GM12878 (cell line): Measurements from ENCODE around the gene BIRC5. TPM values are rescaled to one million over a fixed set of nuclear protein-coding genes. Genes with fewer than 3 reads are reported as not detected.

Source experiments
- ATAC-seq: fragments of 200-7000 bp; cut with Tn5 transposase; 3 replicates; pipeline ENCODE4 v1.9.1; 2020; ENCODE audit warnings: mild to moderate bottlenecking, moderate library complexity
- BruUV-seq: library from RNA; stranded (reverse); fragments of 400-500 nt; replicated peaks from 2 replicates; lab custom pipeline; 2021; lab: Mats Ljungman, UMichigan
- CTCF ChIA-PET: fragments of 300-600 bp; sonication (Branson Sonifier 250); formaldehyde crosslinking; extraction: SDS; loops from one replicate; lab custom pipeline; 2021; ENCODE audit warnings: inconsistent platforms; lab: Yijun Ruan, JAX
- POLR2A ChIA-PET: fragments of 350-600 bp; formaldehyde crosslinking; extraction: SDS; loops from one replicate; lab custom pipeline; 2021; ENCODE audit warnings: inconsistent platforms; lab: Charles Lee
- RAD21 ChIA-PET: fragments of 300-600 bp; sonication (Branson Sonifier 250); formaldehyde crosslinking; loops from one replicate; lab custom pipeline; 2023; ENCODE audit warnings: antibody characterized with exemption; ENCODE audit not compliant: unreplicated experiment; lab: Charles Lee
- SMC1A ChIA-PET: fragments of 300-600 bp; sonication (Branson Sonifier 250); formaldehyde crosslinking; loops from one replicate; lab custom pipeline; 2023; ENCODE audit not compliant: unreplicated experiment, uncharacterized antibody; lab: Charles Lee
- DNase-seq: peaks from one replicate; pipeline ENCODE4 v3.0.0-alpha.2; 2011; ENCODE audit warnings: low read depth, low spot score
- FAIRE-seq: peaks from 3 replicates; lab custom pipeline; 2011; peaks lifted over from hg19 to GRCh38; lab: Jason Lieb, UNC
- H2AFZ ChIP-seq: 2 replicates; pipeline ENCODE4 v1.6.0; 2011; ENCODE audit warnings: low read depth, low read length, control low read depth; ENCODE audit not compliant: control insufficient read depth
- H3K27ac ChIP-seq: 2 replicates; pipeline ENCODE4 v1.5.1; 2011; ENCODE audit warnings: control low read depth; ENCODE audit not compliant: control insufficient read depth, insufficient read depth
- H3K27me3 ChIP-seq, 2 experiments: replicated peaks in 1 of 2; 2 replicates each; pipeline versions ENCODE4 v1.6.0 to v1.6.1; 2011; ENCODE audit warnings: low read length in 1 of 2; ENCODE audit not compliant: control insufficient read depth in 2 of 2, insufficient read depth in 2 of 2
- H3K36me3 ChIP-seq, 2 experiments: 2 replicates each; pipeline ENCODE4 v1.5.1; 2011; ENCODE audit warnings: low read length in 1 of 2; ENCODE audit not compliant: control insufficient read depth in 2 of 2, insufficient read depth in 2 of 2
- H3K4me1 ChIP-seq: 2 replicates; pipeline ENCODE4 v1.6.1; 2011; ENCODE audit warnings: mild to moderate bottlenecking, low read length, moderate library complexity, mixed read lengths; ENCODE audit not compliant: control insufficient read depth, insufficient read depth
- H3K4me2 ChIP-seq: 2 replicates; pipeline ENCODE4 v1.6.0; 2011; ENCODE audit warnings: control low read depth; ENCODE audit not compliant: control insufficient read depth, insufficient read depth
- H3K4me3 ChIP-seq: fragments of 200-600 bp; sonication (generic); 2 replicates; pipeline ENCODE4 v1.5.1; 2016
- H3K79me2 ChIP-seq: 2 replicates; pipeline ENCODE4 v1.6.0; 2011; ENCODE audit warnings: low read length; ENCODE audit not compliant: control insufficient read depth, insufficient read depth
- H3K9ac ChIP-seq: 2 replicates; pipeline ENCODE4 v1.8.0; 2011; ENCODE audit warnings: low read length, control low read depth, mixed read lengths; ENCODE audit not compliant: control insufficient read depth, insufficient read depth
- H3K9me3 ChIP-seq: replicated peaks from 3 replicates; pipeline ENCODE4 v1.5.1; 2011; ENCODE audit warnings: mild to moderate bottlenecking, low read length; ENCODE audit not compliant: control insufficient read depth, insufficient read depth
- H4K20me1 ChIP-seq: 2 replicates; pipeline ENCODE4 v1.6.0; 2011; ENCODE audit not compliant: control insufficient read depth, insufficient read depth
- BACH1 ChIP-seq: fragments of 450-650 bp; IDR thresholded peaks from 2 replicates; pipeline ENCODE4 v1.6.1; 2017; ENCODE audit warnings: mild to moderate bottlenecking, borderline replicate concordance
- CHD2 ChIP-seq: IDR thresholded peaks from 2 replicates; pipeline ENCODE4 v1.6.1; 2011; ENCODE audit warnings: low read depth, low read length, improper control_type of control experiment, borderline replicate concordance
- CREM ChIP-seq: IDR thresholded peaks from 2 replicates; pipeline ENCODE4 v1.6.1; 2014; ENCODE audit warnings: antibody characterized with exemption, low read depth
- DPF2 ChIP-seq: fragments of 450-650 bp; IDR thresholded peaks from 2 replicates; pipeline ENCODE4 v1.6.1; 2017; ENCODE audit warnings: mild to moderate bottlenecking
- ELK1 ChIP-seq: IDR thresholded peaks from 2 replicates; pipeline ENCODE4 v1.6.1; 2012; ENCODE audit warnings: low read depth, low read length, improper control_type of control experiment
- HCFC1 ChIP-seq: fragments of 150-350 bp; IDR thresholded peaks from 2 replicates; pipeline ENCODE4 v1.6.1; 2014; ENCODE audit warnings: low read length
- IKZF1 ChIP-seq: fragments of 450-650 bp; conservative IDR thresholded peaks from 2 replicates; pipeline ENCODE4 v1.6.1; 2017; ENCODE audit warnings: antibody characterized with exemption, mild to moderate bottlenecking
- MEF2A ChIP-seq: IDR thresholded peaks from 2 replicates; pipeline ENCODE4 v1.6.1; 2011; ENCODE audit warnings: low read depth, mild to moderate bottlenecking, low read length, moderate library complexity; ENCODE audit not compliant: insufficient read depth
- NBN ChIP-seq: fragments of 450-650 bp; IDR thresholded peaks from 2 replicates; pipeline ENCODE4 v1.6.1; 2016
- NFIC ChIP-seq: IDR thresholded peaks from 2 replicates; pipeline ENCODE4 v1.6.1; 2012; ENCODE audit warnings: low read depth, mild to moderate bottlenecking, inconsistent platforms, low read length, moderate library complexity
- NR2C1 ChIP-seq: fragments of 450-650 bp; IDR thresholded peaks from 2 replicates; pipeline ENCODE4 v1.6.1; 2017; ENCODE audit warnings: antibody characterized with exemption, mild to moderate bottlenecking, moderate library complexity
- POLR2A ChIP-seq: IDR thresholded peaks from 2 replicates; pipeline ENCODE4 v1.6.1; 2011; ENCODE audit warnings: low read depth, mild to moderate bottlenecking, low read length
- POLR2AphosphoS2 ChIP-seq: IDR thresholded peaks from 2 replicates; pipeline ENCODE4 v1.6.1; 2011; ENCODE audit warnings: low read depth, mild to moderate bottlenecking, low read length, improper control_type of control experiment, moderate library complexity
- TARDBP ChIP-seq: IDR thresholded peaks from 2 replicates; pipeline ENCODE4 v1.6.1; 2016; ENCODE audit warnings: borderline replicate concordance
- TCF12 ChIP-seq: IDR thresholded peaks from 2 replicates; pipeline ENCODE4 v1.6.1; 2011; ENCODE audit warnings: low read depth, mild to moderate bottlenecking, low read length
- ZSCAN29 ChIP-seq: fragments of 450-650 bp; IDR thresholded peaks from 2 replicates; pipeline ENCODE4 v1.6.1; 2017; ENCODE audit warnings: mild to moderate bottlenecking, moderate library complexity
- ZZZ3 ChIP-seq: IDR thresholded peaks from 2 replicates; pipeline ENCODE4 v1.6.1; 2011; ENCODE audit warnings: low read depth; ENCODE audit not compliant: control insufficient read depth, insufficient read length
- WGBS: methylation state at CpG from one replicate; pipeline ENCODE4 v1.1.6; 2016; ENCODE audit warnings: low lambda C conversion rate; ENCODE audit not compliant: insufficient replicate concordance, insufficient coverage; ENCODE audit errors: missing lambda C conversion rate; 5-methylcytosine and 5-hydroxymethylcytosine counted together
- in situ Hi-C: fragments of 300-500 bp; cut with MboI; formaldehyde crosslinking; loops from 9 replicates; pipeline ENCODE4 v1.14.3; 2018; ENCODE audit warnings: mixed read lengths
- intact Hi-C: fragments of 100-400 bp; cut with micrococcal nuclease; formaldehyde crosslinking; loops from one replicate; pipeline ENCODE4 v1.14.2; 2022; ENCODE audit not compliant: unreplicated experiment
- polyA plus RNA-seq, 11 experiments: library from polyadenylated mRNA; depleted of rRNA in 4 of 11; unstranded in 6 of 11; stranded (reverse) in 5 of 11; fragments of >200 nt; fragmentation: Nextera tagmentation in 4 of 11; fragmentation: Illumina TruSeq in 1 of 11; extraction: Ambion mirVana in 4 of 11; extraction: Trizol in 1 of 11; gene quantifications; 1 replicate in 1 of 11; 2 replicates in 10 of 11; pipeline versions ENCODE4 v1.2.1 to v1.2.3, GENCODE V29; 2011 to 2016; ENCODE audit warnings: inconsistent platforms in 2 of 11, missing spikeins in 2 of 11, low read depth in 1 of 11
- total RNA-seq, 4 experiments: library from RNA; depleted of rRNA in 3 of 4; stranded (reverse); fragments of >200 nt in 3 of 4; fragmentation: Illumina TruSeq in 1 of 4; extraction: Trizol in 1 of 4; gene quantifications; 2 replicates each; pipeline versions ENCODE4 v1.2.1 to v1.2.3, GENCODE V29; 2013 to 2021
- TF ChIP-seq, protein P1 (sequence below): IDR thresholded peaks from 2 replicates; pipeline ENCODE4 v1.6.1; 2012; ENCODE audit warnings: low read depth, low read length, improper control_type of control experiment
- TF ChIP-seq, protein P2 (sequence below): IDR thresholded peaks from 2 replicates; pipeline ENCODE4 v1.6.1; 2011; ENCODE audit warnings: mild to moderate bottlenecking, low read depth, low read length, moderate library complexity; ENCODE audit not compliant: insufficient replicate concordance
- TF ChIP-seq, protein P3 (sequence below): IDR thresholded peaks from 2 replicates; pipeline ENCODE4 v1.6.1; 2012; ENCODE audit warnings: low read length, inconsistent platforms

The BIRC5 gene
- total and polyA plus RNA-seq, 10 of the 15 experiments (the other 5 are each of a cell fraction or from before 2014, with no cell fraction given): 41.0 to 175 (median 90.8) TPM

DNA sequence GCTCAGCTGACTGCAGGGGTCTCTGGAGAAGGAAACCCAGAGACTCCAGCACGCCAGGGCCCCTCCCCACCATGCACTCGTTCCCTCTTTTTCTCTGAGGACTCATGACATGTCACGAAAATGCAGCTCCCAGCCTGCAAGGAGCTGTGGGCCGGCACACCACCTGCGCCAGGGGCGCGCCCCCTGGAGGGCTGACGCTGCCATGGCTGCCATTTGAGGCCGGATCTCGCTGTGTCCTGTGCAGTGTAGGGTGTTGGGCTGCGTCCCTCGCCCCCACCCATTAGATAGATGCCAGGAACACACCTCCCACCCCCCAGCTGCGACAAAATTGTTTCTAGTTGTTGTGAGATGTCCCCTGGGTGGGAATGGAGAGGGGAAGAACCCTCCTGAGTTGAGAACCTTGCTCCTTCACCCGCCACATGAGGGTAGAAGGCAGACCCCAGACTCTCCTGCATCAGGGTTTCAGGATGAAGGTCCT lies 37.5 kb upstream of the BIRC5 start:
- H3K27me3 ChIP-seq: no peaks in the 10 kb centered on the region
- H3K4me2 ChIP-seq: no peak overlapping the region; the same call in 1 of the 2 replicates
- in situ Hi-C loops: loop anchor here (5.0 kb wide), 1 partner anchor 64 kb away; no protein-coding TSS in a partner anchor
- no peak overlapping the region for H3K9ac ChIP-seq
- RAD21 ChIA-PET: interaction anchor here (0.6 to 8.6 kb wide), 22 partner anchors 10 to 168 kb away, joined by 3 to 83 read pairs (median 5); partner anchors contain the start of genes AFMID, TK1 and TMC8
- no peaks in the 10 kb centered on the region; the same call in 1 of the 2 replicates for H4K20me1 ChIP-seq
- SMC1A ChIA-PET: interaction anchor here (0.7 to 7.4 kb wide), 15 partner anchors 9 to 92 kb away, joined by 3 to 51 read pairs (median 7); no protein-coding TSS in a partner anchor
- DNase-seq (no peak), FAIRE-seq (no peak), ATAC-seq (peak; percentile 68)
- H3K4me1 ChIP-seq: peaks cover 59% of the 10 kb centered on the region
- no peak overlapping the region for H2AFZ ChIP-seq
- H3K79me2 ChIP-seq: peaks cover 22% of the 10 kb centered on the region
- BruUV-seq: no TSS peak
- POLR2A ChIA-PET: interaction anchor here (0.5 to 8.7 kb wide), 12 partner anchors 11 to 67 kb away, joined by 3 to 85 read pairs (median 4); partner anchors contain the start of genes AFMID, C17orf99, TK1 and TMC6
- H3K9me3 ChIP-seq: no peaks in the 10 kb centered on the region
- H3K36me3 ChIP-seq: peaks cover 8 to 28% of the 10 kb centered on the region in 2 experiments; a peak in 3 of 4 replicates
- H3K4me3 ChIP-seq: no peak overlapping the region
- intact Hi-C loops: loop anchor here (1.0 kb wide), 2 partner anchors 63 to 91 kb away; no protein-coding TSS in a partner anchor
- H3K27ac ChIP-seq: no peak overlapping the region
- 20% methylated on average over 14 of the region's 14 CpGs for WGBS
- CTCF ChIA-PET: interaction anchor here (0.5 to 9.0 kb wide), 29 partner anchors 9 to 489 kb away, joined by 3 to 132 read pairs (median 6); partner anchors contain the start of genes AFMID, BIRC5, TK1 and TMC6
- TF ChIP-seq ZZZ3: no peak
- TF ChIP-seq, protein P1, sequence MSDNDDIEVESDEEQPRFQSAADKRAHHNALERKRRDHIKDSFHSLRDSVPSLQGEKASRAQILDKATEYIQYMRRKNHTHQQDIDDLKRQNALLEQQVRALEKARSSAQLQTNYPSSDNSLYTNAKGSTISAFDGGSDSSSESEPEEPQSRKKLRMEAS: 0 out of 2 replicates have a peak, but pooled peaks have one; percentile 35
- no peak for TF ChIP-seq TARDBP
- TF ChIP-seq HCFC1: 0 out of 2 replicates have a peak, but pooled peaks have one; percentile 15
- TF ChIP-seq MEF2A: 0 out of 2 replicates have a peak, but pooled peaks have one; percentile 18
- TF ChIP-seq NFIC: no peak
- peak; percentile 91 for TF ChIP-seq TCF12
- TF ChIP-seq ELK1: 0 out of 2 replicates have a peak, but pooled peaks have one; percentile 25
- TF ChIP-seq CREM: 0 out of 2 replicates have a peak, but pooled peaks have one; percentile 30
- TF ChIP-seq, protein P2, sequence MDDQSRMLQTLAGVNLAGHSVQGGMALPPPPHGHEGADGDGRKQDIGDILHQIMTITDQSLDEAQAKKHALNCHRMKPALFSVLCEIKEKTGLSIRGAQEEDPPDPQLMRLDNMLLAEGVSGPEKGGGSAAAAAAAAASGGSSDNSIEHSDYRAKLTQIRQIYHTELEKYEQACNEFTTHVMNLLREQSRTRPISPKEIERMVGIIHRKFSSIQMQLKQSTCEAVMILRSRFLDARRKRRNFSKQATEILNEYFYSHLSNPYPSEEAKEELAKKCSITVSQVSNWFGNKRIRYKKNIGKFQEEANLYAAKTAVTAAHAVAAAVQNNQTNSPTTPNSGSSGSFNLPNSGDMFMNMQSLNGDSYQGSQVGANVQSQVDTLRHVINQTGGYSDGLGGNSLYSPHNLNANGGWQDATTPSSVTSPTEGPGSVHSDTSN: no peak
- 0 out of 2 replicates have a peak, but pooled peaks have one; percentile 18 for TF ChIP-seq DPF2
- TF ChIP-seq BACH1: peak; percentile 25; the same call in 1 of the 2 replicates
- peak; percentile 11; the same call in 1 of the 2 replicates for TF ChIP-seq CHD2
- no peak for TF ChIP-seq NR2C1
- no peak for TF ChIP-seq ZSCAN29
- peak; percentile 63; the same call in 1 of the 2 replicates for TF ChIP-seq POLR2AphosphoS2
- TF ChIP-seq NBN: peak; percentile 30; the same call in 1 of the 2 replicates
- peak; percentile 75 for TF ChIP-seq POLR2A
- 0 out of 2 replicates have a peak, but pooled peaks have one; percentile 39 for TF ChIP-seq IKZF1
- TF ChIP-seq, protein P3, sequence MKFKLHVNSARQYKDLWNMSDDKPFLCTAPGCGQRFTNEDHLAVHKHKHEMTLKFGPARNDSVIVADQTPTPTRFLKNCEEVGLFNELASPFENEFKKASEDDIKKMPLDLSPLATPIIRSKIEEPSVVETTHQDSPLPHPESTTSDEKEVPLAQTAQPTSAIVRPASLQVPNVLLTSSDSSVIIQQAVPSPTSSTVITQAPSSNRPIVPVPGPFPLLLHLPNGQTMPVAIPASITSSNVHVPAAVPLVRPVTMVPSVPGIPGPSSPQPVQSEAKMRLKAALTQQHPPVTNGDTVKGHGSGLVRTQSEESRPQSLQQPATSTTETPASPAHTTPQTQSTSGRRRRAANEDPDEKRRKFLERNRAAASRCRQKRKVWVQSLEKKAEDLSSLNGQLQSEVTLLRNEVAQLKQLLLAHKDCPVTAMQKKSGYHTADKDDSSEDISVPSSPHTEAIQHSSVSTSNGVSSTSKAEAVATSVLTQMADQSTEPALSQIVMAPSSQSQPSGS: peak; percentile 36; the same call in 1 of the 2 replicates
